Fibroblast of the aortic adventitia (primary cell): ENCODE results near the gene RTKN2. TPM values are rescaled to one million over a fixed set of nuclear protein-coding genes. Genes with fewer than 3 reads are reported as not detected.
A peak's percentile ranks its signal among the peaks of the same experiment; 100 is the strongest.

ENCODE experiments used
- DNase-seq: peaks from one replicate; pipeline ENCODE4 v3.0.0-alpha.2; 2010; ENCODE audit warnings: low read depth
- H3K4me3 ChIP-seq: 2 replicates; pipeline ENCODE4 v1.5.1; 2011; ENCODE audit warnings: low read depth, mild to moderate bottlenecking, control low read depth, low read length, moderate library complexity
- CTCF ChIP-seq: IDR thresholded peaks from 2 replicates; pipeline ENCODE4 v1.5.1; 2011; ENCODE audit warnings: mild to moderate bottlenecking, low read length, control low read depth, inconsistent platforms; ENCODE audit not compliant: insufficient read depth
- total RNA-seq: library from RNA; depleted of rRNA; stranded (reverse); fragments of >200 nt; gene quantifications from 2 replicates; pipeline ENCODE4 v1.2.3, GENCODE V29; 2012; ENCODE audit warnings: low replicate concordance

RTKN2 gene
- total RNA-seq, 1 donor = 11.9 TPM

GRCh38 chr10:62230344-62231121 lies 38.1 kb downstream of the RTKN2 start:
- TF ChIP-seq CTCF = no peak
- peak; percentile 40 for DNase-seq
- H3K4me3 ChIP-seq = no peak overlapping the region

- no peak for TF ChIP-seq CTCF
- H3K4me3 ChIP-seq = no peak overlapping the region
- no peak for DNase-seq
Observed at GRCh38 chr10:62225362-62225761, 43.3 kb downstream of the RTKN2 start.

- H3K4me3 ChIP-seq = no peak overlapping the region
- DNase-seq = peak; percentile 71
- TF ChIP-seq CTCF = no peak
Observed at GRCh38 chr10:62224606-62225005, 44.0 kb downstream of the RTKN2 start.

GRCh38 chr10:62217683-62218082 lies 51.0 kb downstream of the RTKN2 start:
- no peak for DNase-seq
- no peak for TF ChIP-seq CTCF
- no peak overlapping the region for H3K4me3 ChIP-seq

GRCh38 chr10:62214364-62214874 lies 54.2 kb downstream of the RTKN2 start:
- no peak overlapping the region for H3K4me3 ChIP-seq
- DNase-seq = no peak
- no peak for TF ChIP-seq CTCF

- no peak for TF ChIP-seq CTCF
- no peak for DNase-seq
- no peak overlapping the region for H3K4me3 ChIP-seq
Observed at GRCh38 chr10:62205750-62206399, 62.8 kb downstream of the RTKN2 start.
